IMR-90 (cell line): ENCODE results near the gene MR1. TPM values are rescaled to one million over a fixed set of nuclear protein-coding genes. Genes with fewer than 3 reads are reported as not detected.

Experiments used
- ATAC-seq: fragments of 200-7000 bp; cut with Tn5 transposase; 2 replicates; pipeline ENCODE4 v1.9.1; 2020; ENCODE audit warnings: low read depth, mild to moderate bottlenecking, moderate library complexity
- BruUV-seq: library from RNA; stranded (reverse); fragments of 400-500 nt; replicated peaks from 2 replicates; lab custom pipeline; 2021; lab: Mats Ljungman, UMichigan
- CTCF ChIA-PET: fragments of 300-600 bp; formaldehyde crosslinking; extraction: SDS; loops from one replicate; lab custom pipeline; 2021; ENCODE audit warnings: antibody characterized with exemption; lab: Yijun Ruan, JAX
- POLR2A ChIA-PET: fragments of 300-600 bp; sonication (Branson Sonifier 250); formaldehyde crosslinking; loops from one replicate; lab custom pipeline; 2022; ENCODE audit warnings: antibody characterized with exemption; ENCODE audit not compliant: unreplicated experiment; lab: Charles Lee
- DNase-seq: peaks from one replicate; pipeline ENCODE4 v3.0.0; 2013
- H2AFZ ChIP-seq: replicated peaks from 2 replicates; pipeline ENCODE3; 2013; ENCODE audit warnings: low read length, mild to moderate bottlenecking; ENCODE audit not compliant: poor library complexity
- H2AK5ac ChIP-seq: 2 replicates; pipeline ENCODE4 v1.6.1; 2013; ENCODE audit warnings: low read depth, low read length, inconsistent platforms
- H2AK9ac ChIP-seq: replicated peaks from 2 replicates; pipeline ENCODE3; 2013; ENCODE audit warnings: mild to moderate bottlenecking, low read depth, low read length, moderate library complexity; ENCODE audit not compliant: poor library complexity
- H2BK120ac ChIP-seq: 2 replicates; pipeline ENCODE4 v1.6.1; 2013; ENCODE audit warnings: low read depth, low read length, inconsistent platforms
- H2BK15ac ChIP-seq: 3 replicates; pipeline ENCODE4 v1.6.1; 2013; ENCODE audit warnings: low read depth, low read length, inconsistent platforms
- H2BK20ac ChIP-seq: 2 replicates; pipeline ENCODE4 v1.6.1; 2013; ENCODE audit warnings: low read depth, mild to moderate bottlenecking, inconsistent platforms, low read length, moderate library complexity
- H2BK5ac ChIP-seq: 2 replicates; pipeline ENCODE4 v1.6.1; 2013; ENCODE audit warnings: mild to moderate bottlenecking, low read depth, low read length, inconsistent platforms; ENCODE audit not compliant: poor library complexity, severe bottlenecking
- H3K14ac ChIP-seq: replicated peaks from 2 replicates; pipeline ENCODE4 v1.6.1; 2013; ENCODE audit warnings: low read depth, low read length, inconsistent platforms
- H3K18ac ChIP-seq: 2 replicates; pipeline ENCODE4 v1.6.1; 2013; ENCODE audit warnings: low read depth, low read length, control low read depth
- H3K23ac ChIP-seq: 2 replicates; pipeline ENCODE4 v1.6.1; 2013; ENCODE audit warnings: low read depth, low read length, inconsistent platforms
- H3K27ac ChIP-seq: 2 replicates; pipeline ENCODE4 v1.5.1; 2013; ENCODE audit warnings: mild to moderate bottlenecking, control low read depth, low read length; ENCODE audit not compliant: insufficient read depth
- H3K27me3 ChIP-seq: 2 replicates; pipeline ENCODE4 v1.6.1; 2013; ENCODE audit warnings: low read length; ENCODE audit not compliant: control insufficient read depth, insufficient read depth
- H3K36me3 ChIP-seq: 2 replicates; pipeline ENCODE4 v1.6.1; 2013; ENCODE audit warnings: low read length, mixed read lengths; ENCODE audit not compliant: control insufficient read depth, insufficient read depth
- H3K4ac ChIP-seq: 2 replicates; pipeline ENCODE4 v1.6.1; 2013; ENCODE audit warnings: low read depth, low read length, inconsistent platforms
- H3K4me1 ChIP-seq: 2 replicates; pipeline ENCODE4 v1.6.1; 2013; ENCODE audit warnings: low read length, mixed read lengths; ENCODE audit not compliant: control insufficient read depth, insufficient read depth
- H3K4me2 ChIP-seq: 2 replicates; pipeline ENCODE4 v1.6.1; 2013; ENCODE audit warnings: low read depth, mild to moderate bottlenecking, control low read depth, low read length, moderate library complexity
- H3K4me3 ChIP-seq: 2 replicates; pipeline ENCODE4 v1.5.1; 2013; ENCODE audit warnings: low read depth, mild to moderate bottlenecking, control low read depth, low read length, moderate library complexity; ENCODE audit not compliant: insufficient read depth
- H3K56ac ChIP-seq: 2 replicates; pipeline ENCODE4 v1.6.1; 2013; ENCODE audit warnings: low read length, inconsistent platforms; ENCODE audit not compliant: insufficient read depth; ENCODE audit errors: extremely low read depth
- H3K79me1 ChIP-seq, 2 experiments: 2 replicates each; pipeline ENCODE4 v1.6.1; 2013; ENCODE audit warnings: low read length in 2 of 2, inconsistent platforms in 1 of 2, low read depth in 1 of 2
- H3K9ac ChIP-seq: 2 replicates; pipeline ENCODE4 v1.6.1; 2013; ENCODE audit warnings: low read depth, low read length, control low read depth
- H3K9me1 ChIP-seq: 2 replicates; pipeline ENCODE4 v1.6.1; 2013; ENCODE audit warnings: low read length, inconsistent platforms; ENCODE audit not compliant: insufficient read depth
- H3K9me3 ChIP-seq: 2 replicates; pipeline ENCODE4 v1.6.1; 2013; ENCODE audit warnings: low read length; ENCODE audit not compliant: control insufficient read depth, insufficient read depth
- H4K20me1 ChIP-seq: 2 replicates; pipeline ENCODE4 v1.6.1; 2013; ENCODE audit warnings: low read length, inconsistent platforms; ENCODE audit not compliant: insufficient read depth
- H4K5ac ChIP-seq: 2 replicates; pipeline ENCODE4 v1.6.1; 2013; ENCODE audit warnings: mild to moderate bottlenecking, low read depth, low read length, control low read depth
- H4K8ac ChIP-seq, 2 experiments: 2 replicates each; pipeline ENCODE4 v1.6.1; 2013; ENCODE audit warnings: low read depth in 2 of 2, low read length in 2 of 2, control low read depth in 1 of 2, inconsistent platforms in 1 of 2
- H4K91ac ChIP-seq: 2 replicates; pipeline ENCODE4 v1.6.1; 2013; ENCODE audit warnings: low read depth, low read length, inconsistent platforms; ENCODE audit not compliant: insufficient read depth
- BHLHE40 ChIP-seq: fragments of 150-350 bp; IDR thresholded peaks from 2 replicates; pipeline ENCODE4 v1.6.1; 2016; ENCODE audit warnings: mild to moderate bottlenecking, low read depth, low read length
- CEBPB ChIP-seq: IDR thresholded peaks from 2 replicates; pipeline ENCODE4 v1.6.1; 2012; ENCODE audit warnings: low read depth, low read length, improper control_type of control experiment
- CHD1 ChIP-seq: IDR thresholded peaks from 2 replicates; pipeline ENCODE4 v1.6.1; 2012; ENCODE audit warnings: low read depth, low read length, improper control_type of control experiment
- FOS ChIP-seq: fragments of 150-350 bp; IDR thresholded peaks from 2 replicates; pipeline ENCODE4 v1.6.1; 2016; ENCODE audit warnings: low read depth, low read length
- MAFK ChIP-seq: IDR thresholded peaks from 2 replicates; pipeline ENCODE4 v1.6.1; 2012; ENCODE audit warnings: low read depth, low read length, improper control_type of control experiment
- MAZ ChIP-seq: IDR thresholded peaks from 2 replicates; pipeline ENCODE4 v1.6.1; 2012; ENCODE audit warnings: low read depth, mild to moderate bottlenecking, low read length, improper control_type of control experiment, moderate library complexity, borderline replicate concordance
- MXI1 ChIP-seq: IDR thresholded peaks from 2 replicates; pipeline ENCODE4 v1.6.1; 2012; ENCODE audit warnings: low read depth, mild to moderate bottlenecking, low read length, moderate library complexity, borderline replicate concordance
- NFE2L2 ChIP-seq: fragments of 150-350 bp; IDR thresholded peaks from 2 replicates; pipeline ENCODE4 v1.6.1; 2016; ENCODE audit warnings: low read depth, mild to moderate bottlenecking, low read length
- POLR2A ChIP-seq: IDR thresholded peaks from 2 replicates; pipeline ENCODE4 v1.6.1; 2012; ENCODE audit warnings: mild to moderate bottlenecking, low read depth, low read length
- RAD21 ChIP-seq: IDR thresholded peaks from 2 replicates; pipeline ENCODE4 v1.6.1; 2012; ENCODE audit warnings: low read length, improper control_type of control experiment
- RCOR1 ChIP-seq: IDR thresholded peaks from 2 replicates; pipeline ENCODE4 v1.6.1; 2012; ENCODE audit warnings: mild to moderate bottlenecking, low read length, improper control_type of control experiment; ENCODE audit not compliant: insufficient replicate concordance
- RFX5 ChIP-seq: IDR thresholded peaks from 2 replicates; pipeline ENCODE4 v1.8.0; 2012; ENCODE audit warnings: low read depth, mild to moderate bottlenecking, low read length, moderate library complexity
- SMC3 ChIP-seq: fragments of 150-350 bp; IDR thresholded peaks from 2 replicates; pipeline ENCODE4 v1.6.1; 2016; ENCODE audit warnings: low read depth, mild to moderate bottlenecking, antibody characterized with exemption, low read length, moderate library complexity
- WGBS, 2 experiments: methylation state at CpG; one replicate each; pipeline versions ENCODE4 v1.1.5 to v1.1.7; 2013; ENCODE audit warnings: missing lambda C conversion rate in 2 of 2; ENCODE audit not compliant: insufficient read length in 1 of 2; ENCODE audit errors: extremely low coverage in 2 of 2; 5-methylcytosine and 5-hydroxymethylcytosine counted together
- dilution Hi-C: fragments of 300-500 bp; cut with HindIII; formaldehyde crosslinking; loops from one replicate; pipeline ENCODE4 v1.14.3; 2018; ENCODE audit warnings: low sequenced_read_pairs; ENCODE audit not compliant: unreplicated experiment
- in situ Hi-C: fragments of 300-500 bp; cut with MboI; formaldehyde crosslinking; loops from 3 replicates; pipeline ENCODE4 v1.14.3; 2019; ENCODE audit warnings: low sequenced_read_pairs, inconsistent platforms, mixed read lengths
- intact Hi-C: fragments of 100-400 bp; cut with micrococcal nuclease; formaldehyde crosslinking; loops from 2 replicates; pipeline ENCODE4 v1.10.0; 2022
- polyA plus RNA-seq, 3 experiments: library from polyadenylated mRNA; depleted of rRNA; stranded (reverse); fragments of >200 nt; gene quantifications; 2 replicates each; pipeline ENCODE4 v1.2.3, GENCODE V29; 2012; ENCODE audit warnings: low replicate concordance in 1 of 3
- total RNA-seq: library from RNA; depleted of rRNA; stranded (reverse); fragments of >200 nt; gene quantifications from 2 replicates; pipeline ENCODE4 v1.2.3, GENCODE V29; 2012
- TF ChIP-seq, protein P1 (sequence below): fragments of 150-350 bp; IDR thresholded peaks from 2 replicates; pipeline ENCODE4 v1.6.1; 2017; ENCODE audit warnings: mild to moderate bottlenecking, antibody characterized with exemption, low read length, low read depth
- TF ChIP-seq, protein P2 (sequence below): fragments of 150-350 bp; IDR thresholded peaks from 2 replicates; pipeline ENCODE4 v1.6.1; 2016; ENCODE audit warnings: low read depth, mild to moderate bottlenecking, low read length, moderate library complexity, borderline replicate concordance
- TF ChIP-seq, protein P3 (sequence below): conservative IDR thresholded peaks from 2 replicates; pipeline ENCODE4 v1.5.1; 2012; ENCODE audit warnings: mild to moderate bottlenecking, low read depth, low read length, improper control_type of control experiment

The MR1 gene
- total and polyA plus RNA-seq, 2 of the 4 experiments (the other 2 are of a cell fraction), result 6.0 to 6.1 TPM

DNA sequence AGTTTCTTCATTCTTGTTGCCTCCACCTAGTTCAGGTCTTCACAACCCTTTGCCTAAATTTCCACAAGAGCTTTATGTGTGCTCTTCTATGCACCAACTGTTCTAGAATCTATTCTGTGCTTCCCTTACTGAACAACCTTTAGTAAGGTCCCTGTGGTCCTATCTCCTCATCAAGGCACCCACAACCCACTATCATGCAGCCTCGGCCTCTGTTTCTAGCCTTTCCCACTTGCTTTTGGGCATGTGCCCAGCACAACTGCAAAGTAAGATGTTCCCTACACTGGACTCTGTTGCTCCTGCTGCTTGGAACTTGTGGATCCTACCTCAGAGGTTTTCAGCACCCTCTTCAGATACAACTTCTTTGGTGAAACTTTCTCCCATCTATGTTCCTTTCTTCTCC is 52.3 kb downstream of the MR1 start:
- no TSS peak for BruUV-seq
- Histone ChIP-seq H3K4me3 (no peak overlapping the region), H2AK9ac (no peak overlapping the region), H2BK15ac (peak overlapping the region; percentile 75; the same call in 2 of the 3 replicates), H3K4me1 (peaks cover 3% of the 10 kb centered on the region), H3K56ac (no peak overlapping the region), H4K8ac (peak overlapping the region in 1 of 2 experiments; percentile 44; a peak in 1 of 4 replicates), H2AK5ac (peak overlapping the region; percentile 86), H3K4me2 (no peak overlapping the region), H4K91ac (peak overlapping the region; percentile 52), H4K20me1 (peaks cover 25% of the 10 kb centered on the region), H4K5ac (no peak overlapping the region), H3K9me3 (no peaks in the 10 kb centered on the region), H2BK120ac (peak overlapping the region; percentile 61), H3K9ac (no peak overlapping the region), H3K27ac (no peak overlapping the region), H3K4ac (peak overlapping the region; percentile 69), H3K23ac (peak overlapping the region; percentile 35), H3K9me1 (peaks cover 13% of the 10 kb centered on the region), H2AFZ (peak overlapping the region; percentile 26), H3K79me1 (peaks cover 3 to 20% of the 10 kb centered on the region in 2 experiments), H3K18ac (0 out of 2 replicates have a peak overlapping the region, but pooled peaks have one; percentile 2), H3K27me3 (no peaks in the 10 kb centered on the region), H2BK5ac (no peak overlapping the region), H3K14ac (peak overlapping the region; percentile 73), H2BK20ac (peak overlapping the region; percentile 80), H3K36me3 (peaks cover 3% of the 10 kb centered on the region; the same call in 1 of the 2 replicates)
- intact Hi-C loops (no loop called here), dilution Hi-C loops (no loop called here), in situ Hi-C loops (loop anchor here (10.0 kb wide), 1 partner anchor 571 kb away; no protein-coding TSS in a partner anchor)
- ChIA-PET POLR2A (no interaction called here), CTCF (interaction anchor here (2.1 kb wide), 1 partner anchor 57 kb away, joined by 12 read pairs; no protein-coding TSS in a partner anchor)
- DNase-seq (no peak), ATAC-seq (no peak)
- WGBS, 2 experiments, result 100% methylated on average over 1 of the region's 1 CpG; no CpG with 5 or more reads in 1 of the 2 experiments
- no peak for TF ChIP-seq CEBPB
- no peak for TF ChIP-seq SMC3
- no peak for TF ChIP-seq NFE2L2
- TF ChIP-seq MAZ, result no peak
- TF ChIP-seq MXI1, result no peak
- TF ChIP-seq RCOR1, result no peak
- TF ChIP-seq, protein P1, sequence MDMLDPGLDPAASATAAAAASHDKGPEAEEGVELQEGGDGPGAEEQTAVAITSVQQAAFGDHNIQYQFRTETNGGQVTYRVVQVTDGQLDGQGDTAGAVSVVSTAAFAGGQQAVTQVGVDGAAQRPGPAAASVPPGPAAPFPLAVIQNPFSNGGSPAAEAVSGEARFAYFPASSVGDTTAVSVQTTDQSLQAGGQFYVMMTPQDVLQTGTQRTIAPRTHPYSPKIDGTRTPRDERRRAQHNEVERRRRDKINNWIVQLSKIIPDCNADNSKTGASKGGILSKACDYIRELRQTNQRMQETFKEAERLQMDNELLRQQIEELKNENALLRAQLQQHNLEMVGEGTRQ, result no peak
- TF ChIP-seq FOS, result no peak
- TF ChIP-seq POLR2A, result no peak
- no peak for TF ChIP-seq RAD21
- no peak for TF ChIP-seq BHLHE40
- no peak for TF ChIP-seq MAFK
- TF ChIP-seq, protein P2, sequence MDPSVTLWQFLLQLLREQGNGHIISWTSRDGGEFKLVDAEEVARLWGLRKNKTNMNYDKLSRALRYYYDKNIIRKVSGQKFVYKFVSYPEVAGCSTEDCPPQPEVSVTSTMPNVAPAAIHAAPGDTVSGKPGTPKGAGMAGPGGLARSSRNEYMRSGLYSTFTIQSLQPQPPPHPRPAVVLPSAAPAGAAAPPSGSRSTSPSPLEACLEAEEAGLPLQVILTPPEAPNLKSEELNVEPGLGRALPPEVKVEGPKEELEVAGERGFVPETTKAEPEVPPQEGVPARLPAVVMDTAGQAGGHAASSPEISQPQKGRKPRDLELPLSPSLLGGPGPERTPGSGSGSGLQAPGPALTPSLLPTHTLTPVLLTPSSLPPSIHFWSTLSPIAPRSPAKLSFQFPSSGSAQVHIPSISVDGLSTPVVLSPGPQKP, result no peak
- no peak for TF ChIP-seq CHD1
- no peak for TF ChIP-seq RFX5
- TF ChIP-seq, protein P3, sequence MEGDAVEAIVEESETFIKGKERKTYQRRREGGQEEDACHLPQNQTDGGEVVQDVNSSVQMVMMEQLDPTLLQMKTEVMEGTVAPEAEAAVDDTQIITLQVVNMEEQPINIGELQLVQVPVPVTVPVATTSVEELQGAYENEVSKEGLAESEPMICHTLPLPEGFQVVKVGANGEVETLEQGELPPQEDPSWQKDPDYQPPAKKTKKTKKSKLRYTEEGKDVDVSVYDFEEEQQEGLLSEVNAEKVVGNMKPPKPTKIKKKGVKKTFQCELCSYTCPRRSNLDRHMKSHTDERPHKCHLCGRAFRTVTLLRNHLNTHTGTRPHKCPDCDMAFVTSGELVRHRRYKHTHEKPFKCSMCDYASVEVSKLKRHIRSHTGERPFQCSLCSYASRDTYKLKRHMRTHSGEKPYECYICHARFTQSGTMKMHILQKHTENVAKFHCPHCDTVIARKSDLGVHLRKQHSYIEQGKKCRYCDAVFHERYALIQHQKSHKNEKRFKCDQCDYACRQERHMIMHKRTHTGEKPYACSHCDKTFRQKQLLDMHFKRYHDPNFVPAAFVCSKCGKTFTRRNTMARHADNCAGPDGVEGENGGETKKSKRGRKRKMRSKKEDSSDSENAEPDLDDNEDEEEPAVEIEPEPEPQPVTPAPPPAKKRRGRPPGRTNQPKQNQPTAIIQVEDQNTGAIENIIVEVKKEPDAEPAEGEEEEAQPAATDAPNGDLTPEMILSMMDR, result no peak
